GM23248 (cell line): ENCODE data around the gene SLC25A10.

Experiments
- EZH2 ChIP-seq: fragments of 200-600 bp; sonication (generic); IDR thresholded peaks from 2 replicates; pipeline ENCODE4 v1.6.1; 2018; ENCODE audit warnings: antibody characterized with exemption, mild to moderate bottlenecking; ENCODE audit not compliant: insufficient read depth, poor library complexity, severe bottlenecking
- EZH2phosphoT487 ChIP-seq: fragments of 200-600 bp; sonication (generic); IDR thresholded peaks from 2 replicates; pipeline ENCODE4 v1.6.1; 2018; ENCODE audit warnings: antibody characterized with exemption, moderate library complexity, mild to moderate bottlenecking, low read depth; ENCODE audit not compliant: insufficient read depth

- TF ChIP-seq EZH2 = no peak
- no peak for TF ChIP-seq EZH2phosphoT487
Measured at GRCh38 chr17:81714412-81715106, 2.5 kb downstream of the SLC25A10 start.
